Measurements from ENCODE around the gene KRT84. TPM values are rescaled to one million over a fixed set of nuclear protein-coding genes. Genes with fewer than 3 reads are reported as not detected.

Gene KRT84
- total RNA-seq, 5 donors from 2014 or later (not counting 1 experiment from before 2014, with no cell fraction given) = not detected

DNA sequence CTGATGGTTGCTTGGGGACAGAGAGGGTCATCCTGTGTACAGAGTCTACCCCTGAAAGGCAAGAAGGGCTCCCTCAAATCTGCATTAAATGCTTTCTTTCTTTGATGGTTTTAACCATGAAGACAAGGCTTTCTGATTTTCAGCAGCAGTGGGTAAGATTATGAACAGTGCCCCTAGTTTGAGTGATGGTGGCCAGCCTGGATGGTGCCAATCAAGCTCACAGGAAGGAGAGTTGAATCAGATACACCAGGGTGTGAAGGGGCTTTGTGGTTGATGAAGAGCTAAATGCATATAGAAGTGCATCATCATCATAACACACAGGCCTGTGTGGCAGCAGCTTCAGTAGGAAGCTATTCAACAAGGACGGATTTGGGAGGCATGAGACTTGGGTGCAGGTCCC lies 23.9 kb downstream of the KRT84 start:
- Histone ChIP-seq H3K4me3 (ENCODE audit: control insufficient read depth in 1 of 2, extremely low read depth in 1 of 2, low read length in 1 of 2) (no peak overlapping the region), H3K9me3 (no peaks in the 10 kb centered on the region), H3K36me3 (ENCODE audit: control insufficient read depth in 2 of 2, extremely low read depth in 1 of 2, insufficient read depth in 1 of 2, low read length in 1 of 2) (no peaks in the 10 kb centered on the region), H3K27ac (ENCODE audit: low read length) (no peak overlapping the region), H3K27me3 (replicated peaks in 1 of 2; ENCODE audit: control insufficient read depth in 2 of 2, extremely low read depth in 1 of 2, insufficient read depth in 2 of 2, low read length in 1 of 2) (peaks cover 0 to 39% of the 10 kb centered on the region in 2 experiments), H3K4me1 (ENCODE audit: control insufficient read depth in 1 of 2, extremely low read depth in 1 of 2, insufficient read depth in 2 of 2, low read length in 2 of 2) (peaks cover 13 to 35% of the 10 kb centered on the region in 2 experiments)
- peak in 1 of 35 experiments; percentile 17 for DNase-seq
- Mint-ChIP-seq H3K9me3 (no peaks in the 10 kb centered on the region), H3K4me1 (peaks cover 22 to 28% (median 23%) of the 10 kb centered on the region in 3 donors), H3K27me3 (peaks cover 4% of the 10 kb centered on the region in 2 donors), H3K36me3 (no peaks in the 10 kb centered on the region), H3K27ac (no peak overlapping the region), H3K4me3 (no peak overlapping the region)
- no CpG with 5 or more reads among the region's 1 CpG for WGBS (ENCODE audit: insufficient coverage)
- CTCF ChIA-PET = interaction anchor here (0.9 to 1.4 kb wide), 3 partner anchors 10 to 11 kb away, joined by 3 to 6 read pairs (median 5); no protein-coding TSS in a partner anchor
- ATAC-seq (replicated peaks in 1 of 4) = no peak
- POLR2A ChIA-PET = no interaction called here

DNA sequence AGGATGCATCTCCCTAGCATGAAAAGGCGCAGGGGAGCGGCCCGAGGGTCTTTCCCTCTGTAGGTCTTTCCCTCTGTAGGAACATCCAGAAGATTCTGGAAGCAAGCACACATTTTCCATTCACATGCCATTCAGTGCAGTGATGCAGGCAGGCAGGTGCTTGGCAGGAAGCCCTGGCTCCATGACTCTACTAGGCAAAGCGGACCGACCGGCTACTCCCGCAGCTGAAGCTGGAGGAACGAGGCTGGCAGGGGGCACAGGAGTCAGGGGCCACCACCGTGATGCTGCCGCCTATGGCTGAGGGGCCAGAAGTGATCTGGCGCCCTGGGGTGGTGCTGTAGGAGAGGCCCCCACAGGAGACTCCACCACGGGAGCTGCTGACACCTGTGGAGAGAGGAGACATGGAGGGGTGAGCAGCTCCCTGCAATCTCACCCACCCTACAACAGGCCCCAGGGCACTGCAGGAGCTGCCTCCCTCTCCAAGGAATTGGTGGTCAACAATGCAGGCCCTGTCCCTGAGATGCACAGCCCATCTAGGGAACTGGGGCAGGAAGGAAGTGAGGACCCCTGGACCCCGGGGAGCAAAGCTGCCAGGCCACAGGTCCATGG lies 24.7 kb downstream of the KRT84 start:
- Mint-ChIP-seq H3K27me3 (peaks cover 0 to 4% of the 10 kb centered on the region in 2 donors), H3K36me3 (no peaks in the 10 kb centered on the region), H3K4me3 (no peak overlapping the region), H3K4me1 (peaks cover 22 to 28% (median 23%) of the 10 kb centered on the region in 3 donors), H3K9me3 (no peaks in the 10 kb centered on the region), H3K27ac (no peak overlapping the region)
- no peak for ATAC-seq (replicated peaks in 1 of 4)
- Histone ChIP-seq H3K27ac (ENCODE audit: low read length) (no peak overlapping the region), H3K36me3 (ENCODE audit: control insufficient read depth in 2 of 2, extremely low read depth in 1 of 2, insufficient read depth in 1 of 2, low read length in 1 of 2) (no peaks in the 10 kb centered on the region), H3K9me3 (no peaks in the 10 kb centered on the region), H3K27me3 (replicated peaks in 1 of 2; ENCODE audit: control insufficient read depth in 2 of 2, extremely low read depth in 1 of 2, insufficient read depth in 2 of 2, low read length in 1 of 2) (peaks cover 0 to 46% of the 10 kb centered on the region in 2 experiments), H3K4me1 (ENCODE audit: control insufficient read depth in 1 of 2, extremely low read depth in 1 of 2, insufficient read depth in 2 of 2, low read length in 2 of 2) (peaks cover 13 to 35% of the 10 kb centered on the region in 2 experiments), H3K4me3 (ENCODE audit: control insufficient read depth in 1 of 2, extremely low read depth in 1 of 2, low read length in 1 of 2) (no peak overlapping the region)
- ChIA-PET CTCF (interaction anchor here in 1 of 2 donors (1.4 kb wide), 1 partner anchor 12 kb away, joined by 6 read pairs; no protein-coding TSS in a partner anchor), POLR2A (no interaction called here)
- 95% methylated on average over 11 of the region's 13 CpGs for WGBS (ENCODE audit: insufficient coverage)
- no peak for DNase-seq

DNA sequence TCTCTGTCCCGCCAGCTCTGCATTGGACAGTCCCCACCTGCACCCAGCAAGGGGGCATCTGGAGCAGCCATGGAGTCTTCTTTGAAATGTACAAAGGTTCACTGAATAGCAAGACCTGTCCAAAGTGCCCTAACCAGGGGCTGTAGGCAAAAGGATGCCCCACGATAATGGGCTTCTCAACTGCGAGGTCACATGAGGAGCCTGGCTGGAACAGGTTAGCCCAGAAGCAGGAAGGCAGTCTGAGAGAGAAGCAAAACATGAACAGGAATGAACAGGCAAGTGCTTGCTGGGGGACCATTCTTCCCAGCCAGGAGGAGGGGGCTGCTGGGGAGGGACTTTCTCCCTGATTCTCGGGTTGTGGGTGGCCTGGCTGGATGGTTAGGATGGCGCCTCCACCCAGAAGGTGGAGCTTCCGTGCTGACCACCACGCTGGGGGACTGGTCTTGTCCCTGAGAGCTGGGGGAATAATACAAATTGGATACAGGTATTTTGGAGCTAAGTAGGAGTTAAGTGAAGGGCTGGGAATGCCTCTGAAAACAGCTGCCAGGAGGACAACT lies 25.3 kb downstream of the KRT84 start:
- Mint-ChIP-seq H3K4me1 (peaks cover 22 to 28% (median 23%) of the 10 kb centered on the region in 3 donors), H3K4me3 (no peak overlapping the region), H3K27ac (no peak overlapping the region), H3K27me3 (peaks cover 0 to 4% of the 10 kb centered on the region in 2 donors), H3K36me3 (no peaks in the 10 kb centered on the region), H3K9me3 (no peaks in the 10 kb centered on the region)
- ATAC-seq (replicated peaks in 1 of 4) (no peak), DNase-seq (no peak)
- H3K9me3 ChIP-seq = no peaks in the 10 kb centered on the region
- peaks cover 13 to 35% of the 10 kb centered on the region in 2 experiments for H3K4me1 ChIP-seq (ENCODE audit: control insufficient read depth in 1 of 2, extremely low read depth in 1 of 2, insufficient read depth in 2 of 2, low read length in 2 of 2)
- no peaks in the 10 kb centered on the region for H3K36me3 ChIP-seq (ENCODE audit: control insufficient read depth in 2 of 2, extremely low read depth in 1 of 2, insufficient read depth in 1 of 2, low read length in 1 of 2)
- peaks cover 0 to 47% of the 10 kb centered on the region in 2 experiments for H3K27me3 ChIP-seq (replicated peaks in 1 of 2; ENCODE audit: control insufficient read depth in 2 of 2, extremely low read depth in 1 of 2, insufficient read depth in 2 of 2, low read length in 1 of 2)
- ChIA-PET CTCF (no interaction called here), POLR2A (no interaction called here)
- H3K4me3 ChIP-seq (ENCODE audit: control insufficient read depth in 1 of 2, extremely low read depth in 1 of 2, low read length in 1 of 2) = no peak overlapping the region
- whole genome bisulfite sequencing (ENCODE audit: insufficient coverage) = 87% methylated on average over 7 of the region's 7 CpGs
- no peak overlapping the region for H3K27ac ChIP-seq (ENCODE audit: low read length)

DNA sequence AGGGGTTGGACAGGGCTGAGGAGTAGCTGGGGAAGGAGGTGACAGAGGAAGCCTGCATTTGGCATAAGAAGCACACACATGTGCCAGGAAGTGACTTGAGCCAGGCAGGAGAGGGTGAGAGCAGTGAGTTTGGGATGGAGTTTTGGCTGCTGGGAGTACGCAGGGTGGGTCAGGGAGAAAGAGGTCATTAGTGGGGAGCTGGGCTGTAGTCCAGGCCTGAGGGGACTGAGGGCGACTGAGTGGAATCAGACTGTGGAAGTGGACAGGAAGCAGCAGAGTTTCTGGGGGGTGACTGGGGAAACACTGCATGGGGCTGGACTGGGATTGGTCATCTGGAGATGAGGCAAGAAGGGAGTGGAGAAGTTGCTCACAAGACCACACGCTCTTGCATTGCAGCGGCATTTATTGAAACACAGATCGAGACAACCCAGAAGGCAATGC lies 25.8 kb downstream of the KRT84 start:
- H3K9me3 ChIP-seq = no peaks in the 10 kb centered on the region
- H3K36me3 ChIP-seq (ENCODE audit: control insufficient read depth in 2 of 2, extremely low read depth in 1 of 2, insufficient read depth in 1 of 2, low read length in 1 of 2) = no peaks in the 10 kb centered on the region
- CTCF ChIA-PET = no interaction called here
- DNase-seq (no peak), ATAC-seq (replicated peaks in 1 of 4) (no peak)
- Mint-ChIP-seq H3K9me3 (no peaks in the 10 kb centered on the region), H3K27ac (peak overlapping the region; percentile 33 to 62), H3K4me3 (no peak overlapping the region), H3K4me1 (peaks cover 22 to 28% (median 23%) of the 10 kb centered on the region in 3 donors), H3K36me3 (no peaks in the 10 kb centered on the region), H3K27me3 (no peaks in the 10 kb centered on the region)
- H3K4me3 ChIP-seq (ENCODE audit: control insufficient read depth in 1 of 2, extremely low read depth in 1 of 2, low read length in 1 of 2) = no peak overlapping the region
- H3K27me3 ChIP-seq (replicated peaks in 1 of 2; ENCODE audit: control insufficient read depth in 2 of 2, extremely low read depth in 1 of 2, insufficient read depth in 2 of 2, low read length in 1 of 2) = peaks cover 0 to 46% of the 10 kb centered on the region in 2 experiments
- H3K27ac ChIP-seq (ENCODE audit: low read length) = no peak overlapping the region
- H3K4me1 ChIP-seq (ENCODE audit: control insufficient read depth in 1 of 2, extremely low read depth in 1 of 2, insufficient read depth in 2 of 2, low read length in 2 of 2) = peaks cover 13 to 35% of the 10 kb centered on the region in 2 experiments
- POLR2A ChIA-PET = no interaction called here
- 94% methylated on average over 4 of the region's 5 CpGs for WGBS (ENCODE audit: insufficient coverage)

DNA sequence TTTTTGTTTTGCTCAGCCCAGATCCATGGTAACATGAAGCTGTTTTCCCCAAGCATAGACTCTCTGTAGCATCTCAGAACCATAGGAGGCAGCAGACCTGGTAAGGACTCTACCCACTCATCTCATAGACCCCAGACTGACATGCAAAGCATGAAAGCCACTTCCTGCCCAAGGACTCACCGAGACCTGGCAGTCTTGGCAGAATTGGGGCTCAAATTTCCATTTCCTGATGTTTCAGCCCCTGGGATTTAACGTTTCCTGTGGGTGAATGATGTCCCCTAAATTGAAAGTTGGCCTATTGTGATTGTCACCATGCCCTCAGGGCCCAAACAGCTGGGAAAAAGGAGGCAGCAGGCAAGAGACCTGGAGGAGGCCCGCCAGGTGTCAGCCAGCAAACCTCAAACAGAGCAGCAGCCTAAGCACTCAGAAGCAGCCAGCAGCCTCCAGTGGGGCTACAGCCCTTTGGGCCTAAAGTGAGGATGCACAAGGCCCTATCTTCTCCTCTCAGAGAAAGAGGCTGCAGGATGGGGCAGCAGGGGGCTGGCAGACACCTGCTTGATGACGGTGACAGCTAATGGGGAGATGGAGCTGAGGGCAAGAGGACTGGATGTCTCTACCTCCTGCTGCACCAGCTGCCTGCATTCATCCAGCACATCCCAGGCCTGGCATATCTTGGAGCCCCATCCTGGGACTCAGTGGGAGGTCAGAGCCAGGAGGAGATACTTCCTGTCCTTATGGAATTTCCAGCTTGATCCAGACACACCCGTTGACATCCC lies 26.7 kb downstream of the KRT84 start:
- WGBS (ENCODE audit: insufficient coverage) = 6% methylated on average over 3 of the region's 5 CpGs
- ATAC-seq (replicated peaks in 1 of 4) (peak; percentile 91 to 99 (median 96)), DNase-seq (peak in 22 of 35 experiments; percentile 6 to 60 (median 22))
- POLR2A ChIA-PET = no interaction called here
- Histone ChIP-seq H3K27me3 (replicated peaks in 1 of 2; ENCODE audit: control insufficient read depth in 2 of 2, extremely low read depth in 1 of 2, insufficient read depth in 2 of 2, low read length in 1 of 2) (peaks cover 0 to 45% of the 10 kb centered on the region in 2 experiments), H3K36me3 (ENCODE audit: control insufficient read depth in 2 of 2, extremely low read depth in 1 of 2, insufficient read depth in 1 of 2, low read length in 1 of 2) (no peaks in the 10 kb centered on the region), H3K4me3 (ENCODE audit: control insufficient read depth in 1 of 2, extremely low read depth in 1 of 2, low read length in 1 of 2) (peak overlapping the region in 1 of 2 donors; percentile 2), H3K4me1 (ENCODE audit: control insufficient read depth in 1 of 2, extremely low read depth in 1 of 2, insufficient read depth in 2 of 2, low read length in 2 of 2) (peaks cover 13 to 35% of the 10 kb centered on the region in 2 experiments), H3K9me3 (no peaks in the 10 kb centered on the region), H3K27ac (ENCODE audit: low read length) (no peak overlapping the region)
- Mint-ChIP-seq H3K36me3 (no peaks in the 10 kb centered on the region), H3K27ac (peak overlapping the region; percentile 65 to 69), H3K4me3 (peak overlapping the region in 1 of 3 donors; percentile 56), H3K27me3 (peaks cover 0 to 4% of the 10 kb centered on the region in 2 donors), H3K9me3 (no peaks in the 10 kb centered on the region), H3K4me1 (peaks cover 22 to 28% (median 23%) of the 10 kb centered on the region in 3 donors)
- CTCF ChIA-PET = no interaction called here

DNA sequence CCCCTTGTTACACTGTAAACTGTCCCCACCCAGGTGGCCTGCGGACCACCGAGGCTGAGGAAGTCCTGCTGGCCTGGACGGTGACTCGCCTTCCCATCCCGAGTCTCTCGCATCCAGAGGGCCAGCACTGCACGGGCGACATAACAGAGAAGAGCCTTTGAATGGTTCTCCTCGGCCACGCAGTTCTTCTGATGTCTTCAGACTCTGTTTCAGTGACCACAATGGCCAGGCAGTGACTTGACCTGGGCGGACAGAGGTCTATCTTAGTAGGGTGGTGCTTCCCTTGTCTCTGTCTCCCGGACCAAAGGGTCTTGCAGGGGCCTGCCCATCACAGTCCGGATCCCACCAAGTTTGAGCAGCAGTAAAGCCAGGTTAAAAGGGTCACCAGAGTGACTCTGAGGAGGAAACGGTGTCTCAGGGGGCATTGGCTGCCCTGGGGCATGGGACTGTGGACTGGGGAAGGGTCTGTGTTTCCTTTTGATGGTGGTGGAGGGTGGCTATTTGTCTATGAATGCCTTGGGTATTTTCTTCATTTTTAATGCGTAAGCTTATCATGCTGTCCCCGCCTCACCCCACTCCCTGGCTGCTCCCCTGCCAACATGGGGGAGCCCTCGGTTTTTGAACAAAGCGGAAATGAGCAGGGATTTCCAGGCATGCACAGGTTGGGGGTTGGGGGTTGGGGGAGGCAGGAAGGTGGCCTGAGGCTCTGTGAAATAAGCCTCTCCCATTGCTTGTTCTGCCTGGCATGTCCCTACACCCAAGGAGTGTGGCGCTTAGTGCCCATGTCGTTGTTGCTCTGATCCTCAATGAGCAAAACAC lies 28.5 kb downstream of the KRT84 start:
- no peak overlapping the region for H3K27ac ChIP-seq (ENCODE audit: low read length)
- peaks cover 3 to 5% of the 10 kb centered on the region in 2 donors for H3K27me3 Mint-ChIP-seq
- CTCF ChIA-PET = no interaction called here
- H3K9me3 Mint-ChIP-seq = no peaks in the 10 kb centered on the region
- no peaks in the 10 kb centered on the region for H3K9me3 ChIP-seq
- POLR2A ChIA-PET = no interaction called here
- peak in 1 of 35 experiments; percentile 13 for DNase-seq
- H3K4me3 Mint-ChIP-seq = no peak overlapping the region
- H3K27ac Mint-ChIP-seq = no peak overlapping the region
- H3K27me3 ChIP-seq (replicated peaks in 1 of 2; ENCODE audit: control insufficient read depth in 2 of 2, extremely low read depth in 1 of 2, insufficient read depth in 2 of 2, low read length in 1 of 2) = peaks cover 0 to 37% of the 10 kb centered on the region in 2 experiments
- no peaks in the 10 kb centered on the region for H3K36me3 ChIP-seq (ENCODE audit: control insufficient read depth in 2 of 2, extremely low read depth in 1 of 2, insufficient read depth in 1 of 2, low read length in 1 of 2)
- no peak overlapping the region for H3K4me3 ChIP-seq (ENCODE audit: control insufficient read depth in 1 of 2, extremely low read depth in 1 of 2, low read length in 1 of 2)
- no peak for ATAC-seq (replicated peaks in 1 of 4)
- 88% methylated on average over 16 of the region's 20 CpGs for WGBS (ENCODE audit: insufficient coverage)
- H3K4me1 ChIP-seq (ENCODE audit: control insufficient read depth in 1 of 2, extremely low read depth in 1 of 2, insufficient read depth in 2 of 2, low read length in 2 of 2) = peaks cover 17 to 39% of the 10 kb centered on the region in 2 experiments
- H3K4me1 Mint-ChIP-seq = peaks cover 33 to 41% (median 36%) of the 10 kb centered on the region in 3 donors
- no peaks in the 10 kb centered on the region for H3K36me3 Mint-ChIP-seq

Data from T-cell (primary cell).